Spleen (tissue), 13 donors: ENCODE results near the gene ALDH2. TPM values are rescaled to one million over a fixed set of nuclear protein-coding genes. Genes with fewer than 3 reads are reported as not detected.
"Not testable (repeated sequence)": the region's sequence is repeated elsewhere in the genome, so short reads cannot be mapped to it uniquely, and the experiment has no call there.

ENCODE experiments used
- DNase-seq: peaks from one replicate; pipeline ENCODE4 v3.0.0-alpha.2; 2020
- H3K27ac ChIP-seq, 8 donors: fragments of 200-600 bp; sonication (generic) in 7 of 8; 1 replicate in 4 of 8; 2 replicates in 4 of 8; pipeline versions ENCODE4 v1.5.0 to v1.8.0; 2016 to 2021; ENCODE audit warnings: inconsistent platforms in 4 of 8, mild to moderate bottlenecking in 4 of 8, moderate library complexity in 1 of 8
- H3K27me3 ChIP-seq, 7 donors: fragments of 200-600 bp; sonication (generic) in 6 of 7; replicated peaks in 1 of 7; 1 replicate in 4 of 7; 2 replicates in 3 of 7; pipeline versions ENCODE4 v1.5.0 to v1.8.0; 2016 to 2021; ENCODE audit warnings: inconsistent platforms in 3 of 7, mild to moderate bottlenecking in 1 of 7
- H3K36me3 ChIP-seq, 6 donors: fragments of 200-600 bp; sonication (generic) in 5 of 6; 1 replicate in 4 of 6; 2 replicates in 2 of 6; pipeline versions ENCODE4 v1.5.0 to v1.8.0; 2016 to 2021; ENCODE audit warnings: inconsistent platforms in 2 of 6
- H3K4me1 ChIP-seq, 6 donors: fragments of 200-600 bp; sonication (generic) in 5 of 6; 1 replicate in 3 of 6; 2 replicates in 3 of 6; pipeline versions ENCODE4 v1.5.0 to v1.8.0; 2016 to 2021; ENCODE audit warnings: inconsistent platforms in 3 of 6
- H3K4me3 ChIP-seq, 8 donors: fragments of 200-600 bp; sonication (generic) in 7 of 8; 1 replicate in 4 of 8; 2 replicates in 4 of 8; pipeline versions ENCODE4 v1.5.0 to v1.8.0; 2016 to 2021; ENCODE audit warnings: inconsistent platforms in 4 of 8, mild to moderate bottlenecking in 4 of 8, moderate library complexity in 2 of 8
- H3K9me3 ChIP-seq, 8 donors: fragments of 200-600 bp; sonication (generic) in 7 of 8; 1 replicate in 4 of 8; 2 replicates in 4 of 8; pipeline versions ENCODE4 v1.5.0 to v1.8.0; 2016 to 2021; ENCODE audit warnings: inconsistent platforms in 4 of 8
- CTCF ChIP-seq, 11 experiments: fragments of 200-600 bp in 7 of 11; fragments of 450-650 bp in 4 of 11; sonication (generic) in 4 of 11; IDR thresholded peaks in 8 of 11; conservative IDR thresholded peaks in 3 of 11; 1 replicate in 7 of 11; 2 replicates in 4 of 11; pipeline versions ENCODE4 v1.4.0 to v1.8.0; 2016 to 2021; ENCODE audit warnings: antibody characterized with exemption in 11 of 11, inconsistent platforms in 4 of 11, mild to moderate bottlenecking in 1 of 11
- POLR2A ChIP-seq, 3 donors: fragments of 450-650 bp; IDR thresholded peaks; one replicate each; pipeline ENCODE4 v1.5.1; 2017; ENCODE audit warnings: antibody characterized with exemption in 3 of 3, mild to moderate bottlenecking in 1 of 3
- POLR2AphosphoS5 ChIP-seq, 3 donors: sonication (generic); formaldehyde crosslinking; IDR thresholded peaks; one replicate each; pipeline ENCODE4 v1.5.1; 2017; ENCODE audit warnings: antibody characterized with exemption in 3 of 3
- WGBS, 5 donors: extraction: QIAGEN DNeasy Blood & Tissue Kit in 3 of 5; methylation state at CpG; one replicate each; pipeline versions ENCODE4 v1.1.5 to v1.1.7; 2013 to 2018; 5-methylcytosine and 5-hydroxymethylcytosine counted together
- intact Hi-C: fragments of 100-400 bp; cut with DNase I; formaldehyde crosslinking; loops from one replicate; pipeline ENCODE4 v1.15.0; 2023; ENCODE audit warnings: low total_unique reads
- long read RNA-seq, 2 donors: transcript quantifications; one replicate each; lab custom pipeline, GENCODE V29; 2026
- polyA plus RNA-seq, 3 donors: library from polyadenylated mRNA; stranded (reverse); fragments of 200-250 nt; gene quantifications; one replicate each; pipeline ENCODE4 v1.2.1, GENCODE V29; 2013
- total RNA-seq, 7 donors: library from RNA; depleted of rRNA in 3 of 7; stranded (reverse); fragments of >200 nt in 3 of 7; fragmentation: NEBNext Ultra II Directional in 4 of 7; extraction: Animal tissue kit (Norgen Biotek cat#: 25700) in 4 of 7; gene quantifications; one replicate each; pipeline versions ENCODE4 v1.1.0 to v1.2.1, GENCODE V29; 2016 to 2021
- donor health status: healthy with polysubstance abuse.
- donor health status: DM: no; HTN: no; CAD: no; lungs with moderate emphysema.
- donor health status: DM: no; HTN: no; CAD: no.
- donor health status: Bipolar disorder and iron deficiency.
- donor health status: healthy.
- donor health status: DM: no; HTN: no; CAD: no.
- donor health status: DM: yes; HTN: yes; CAD: no.

The ALDH2 gene
- 10 to 100 TPM; 47.0 to 78.9 (median 53.5) TPM for total RNA-seq
- 10 to 100 TPM; 30.8 to 33.4 (median 32.7) TPM for polyA plus RNA-seq
- long read RNA-seq, donor 1, full-length matches to known transcripts, result 19 of 24 reads
- long read RNA-seq, donor 1, partial matches to known transcripts, result 5 of 24 reads
- long read RNA-seq, donor 1, other reads (novel, unspliced or antisense), result 0 of 24 reads
- long read RNA-seq, donor 2, full-length matches to known transcripts, result 23 of 29 reads
- long read RNA-seq, donor 2, partial matches to known transcripts, result 6 of 29 reads
- long read RNA-seq, donor 2, other reads (novel, unspliced or antisense), result 0 of 29 reads

GRCh38 chr12:111766608-111767361 lies at the start of gene ALDH2:
Gene ALDH2, plus strand, starts transcription at chr12:111766933. Its CDS starts 50 bp downstream, at chr12:111766983.
- intact Hi-C loops, result no loop called here
- no peaks in the 10 kb centered on the region for H3K9me3 ChIP-seq
- DNase-seq, result peak; percentile 89
- H3K27me3 ChIP-seq, result peaks cover 0 to 12% (median 0%) of the 10 kb centered on the region in 7 donors
- H3K4me3 ChIP-seq, result peak within 1 kb of the TSS; percentile 63 to 90 (median 71)
- H3K27ac ChIP-seq, result peak within 1 kb of the TSS in 7 of 8 donors; percentile 49 to 87 (median 81)
- TF ChIP-seq POLR2A (IDR thresholded peaks at IDR 0.05) (no peak), POLR2AphosphoS5 (IDR thresholded peaks at IDR 0.05) (peak; percentile 84 to 92 (median 90)), CTCF (IDR thresholded peaks at IDR 0.05 in 8 of 11, conservative IDR thresholded peaks at IDR 0.05 in 3 of 11) (peak in 2 of 11 experiments; percentile 25 to 27)
- WGBS, 5 donors, result 1 to 14% (median 3%) methylated on average over 18 to 73 of the region's 73 CpGs
- peaks cover 0 to 4% (median 0%) of the 10 kb centered on the region in 6 donors for H3K36me3 ChIP-seq
- peaks cover 9 to 86% (median 51%) of the 10 kb centered on the region in 6 donors for H3K4me1 ChIP-seq

- H3K27me3 ChIP-seq, H3K27ac ChIP-seq, H3K4me1 ChIP-seq, DNase-seq, H3K9me3 ChIP-seq, H3K4me3 ChIP-seq, intact Hi-C loops: not testable (repeated sequence)
- peaks cover 0 to 98% (median 63%) of the 10 kb centered on the region in 6 donors for H3K36me3 ChIP-seq
- WGBS, 5 donors, result 88 to 97% (median 92%) methylated on average over 10 of the region's 10 CpGs
Observed at GRCh38 chr12:111719316-111719715, 47.4 kb upstream of the ALDH2 start.

- intact Hi-C loops, result no loop called here
- H3K4me3 ChIP-seq, result no peak overlapping the region
- H3K9me3 ChIP-seq, result no peaks in the 10 kb centered on the region
- 95 to 99% (median 98%) methylated on average over 6 of the region's 6 CpGs for WGBS, 5 donors
- H3K27me3 ChIP-seq, result no peaks in the 10 kb centered on the region
- H3K27ac ChIP-seq, result no peak overlapping the region
- peaks cover 0 to 98% (median 59%) of the 10 kb centered on the region in 6 donors for H3K36me3 ChIP-seq
- TF ChIP-seq POLR2A (IDR thresholded peaks at IDR 0.05) (no peak), POLR2AphosphoS5 (IDR thresholded peaks at IDR 0.05) (no peak), CTCF (IDR thresholded peaks at IDR 0.05 in 8 of 11, conservative IDR thresholded peaks at IDR 0.05 in 3 of 11) (no peak)
- no peaks in the 10 kb centered on the region for H3K4me1 ChIP-seq
- no peak for DNase-seq
Observed at GRCh38 chr12:111720457-111720856, 46.3 kb upstream of the ALDH2 start.

GRCh38 chr12:111723646-111724360 lies 42.9 kb upstream of the ALDH2 start:
- DNase-seq, H3K4me3 ChIP-seq, H3K27ac ChIP-seq, intact Hi-C loops, H3K9me3 ChIP-seq, H3K4me1 ChIP-seq, H3K27me3 ChIP-seq: not testable (repeated sequence)
- 93 to 97% (median 97%) methylated on average over 12 to 45 of the region's 46 CpGs for WGBS, 5 donors
- peaks cover 0 to 98% (median 39%) of the 10 kb centered on the region in 6 donors for H3K36me3 ChIP-seq
